Measurements from ENCODE around the gene KLHL8. TPM values are rescaled to one million over a fixed set of nuclear protein-coding genes. Genes with fewer than 3 reads are reported as not detected.

The KLHL8 gene
- total RNA-seq, 1 experiment from 2014 or later = 7.5 TPM

DNA sequence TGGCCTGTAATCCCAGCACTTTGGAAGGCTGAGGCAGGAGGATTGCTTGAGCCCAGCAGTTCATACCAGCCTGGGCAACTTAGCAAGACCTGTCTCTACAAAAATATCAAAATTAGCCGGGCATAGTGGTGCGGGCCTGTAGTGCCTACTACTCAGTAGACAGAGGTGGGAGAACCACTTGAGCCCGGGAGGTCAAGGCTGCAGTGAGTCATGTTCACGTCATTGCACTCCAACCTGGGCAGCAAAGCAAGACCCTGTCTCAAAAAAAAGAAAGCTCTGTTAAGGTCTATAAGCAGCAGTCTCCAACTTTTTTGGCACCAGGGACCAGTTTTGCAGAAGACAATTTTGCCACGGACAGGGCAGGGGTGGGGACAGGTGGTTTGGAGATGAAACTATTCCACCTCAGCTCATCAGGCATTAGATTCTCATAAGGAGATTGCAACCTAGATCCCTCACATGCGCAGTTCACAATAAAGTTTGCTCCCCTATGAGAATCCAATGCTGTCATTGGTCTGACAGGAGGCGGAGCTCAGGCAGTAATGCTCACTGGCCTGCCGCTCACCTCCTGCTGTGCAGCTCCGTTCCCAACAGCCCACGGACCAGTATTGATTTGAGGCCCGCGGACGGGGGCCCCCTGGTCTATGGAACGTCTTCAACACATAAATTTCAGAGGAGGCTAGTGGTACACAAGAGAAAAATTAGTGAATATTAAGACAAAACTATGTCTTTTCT is 67.9 kb downstream of the KLHL8 start:
- no peak overlapping the region for H3K4me3 Mint-ChIP-seq
- Histone ChIP-seq H2AFZ (ENCODE audit: low read length) (no peak overlapping the region), H4K91ac (ENCODE audit: insufficient read length, low read depth, low read length) (no peak overlapping the region), H2BK120ac (ENCODE audit: low read depth, low read length, poor library complexity, severe bottlenecking) (no peak overlapping the region), H2BK5ac (ENCODE audit: insufficient read length, low read length) (no peak overlapping the region), H3K9me3 (ENCODE audit: control insufficient read depth, low read depth, low read length) (no peaks in the 10 kb centered on the region), H2BK12ac (ENCODE audit: insufficient read length, low read depth, low read length) (no peak overlapping the region), H3K4me2 (ENCODE audit: insufficient read depth, insufficient read length, low read length) (no peak overlapping the region), H3K4ac (ENCODE audit: low read depth, low read length) (no peak overlapping the region), H4K20me1 (ENCODE audit: control insufficient read depth, insufficient read depth, insufficient read length) (no peaks in the 10 kb centered on the region), H4K5ac (ENCODE audit: insufficient read length, low read depth, low read length) (no peak overlapping the region), H2AK5ac (ENCODE audit: insufficient read length, low read length) (no peak overlapping the region), H3K27ac (ENCODE audit: insufficient read length, low read depth, low read length) (no peak overlapping the region), H3K23ac (ENCODE audit: insufficient read length, low read depth, low read length) (no peak overlapping the region), H3K27me3 (ENCODE audit: insufficient read depth, low read length) (no peaks in the 10 kb centered on the region), H3K18ac (ENCODE audit: insufficient read length, low read depth, low read length) (no peak overlapping the region), H3K4me1 (ENCODE audit: insufficient read depth, low read length) (no peaks in the 10 kb centered on the region), H3K79me1 (ENCODE audit: insufficient read depth, low read depth, low read length, poor library complexity, severe bottlenecking) (no peaks in the 10 kb centered on the region), H3K14ac (ENCODE audit: insufficient read depth, low read length) (no peak overlapping the region), H3K23me2 (ENCODE audit: insufficient read length, low read depth, low read length, poor library complexity, severe bottlenecking) (no peaks in the 10 kb centered on the region), H2BK20ac (ENCODE audit: low read depth, low read length, poor library complexity, severe bottlenecking) (no peak overlapping the region), H3K9ac (ENCODE audit: extremely low read depth, insufficient read length, low read length) (no peak overlapping the region), H3K56ac (ENCODE audit: insufficient read length, low read depth, low read length) (no peak overlapping the region), H4K8ac (replicated peaks; ENCODE audit: insufficient read length, low read depth, low read length) (no peak overlapping the region), H2BK15ac (ENCODE audit: low read depth, low read length) (no peak overlapping the region), H3K79me2 (ENCODE audit: insufficient read depth, low read length) (no peaks in the 10 kb centered on the region), H3T11ph (ENCODE audit: low read length) (no peak overlapping the region)
- H3K9me3 Mint-ChIP-seq = no peaks in the 10 kb centered on the region
- TF ChIP-seq, protein P1, sequence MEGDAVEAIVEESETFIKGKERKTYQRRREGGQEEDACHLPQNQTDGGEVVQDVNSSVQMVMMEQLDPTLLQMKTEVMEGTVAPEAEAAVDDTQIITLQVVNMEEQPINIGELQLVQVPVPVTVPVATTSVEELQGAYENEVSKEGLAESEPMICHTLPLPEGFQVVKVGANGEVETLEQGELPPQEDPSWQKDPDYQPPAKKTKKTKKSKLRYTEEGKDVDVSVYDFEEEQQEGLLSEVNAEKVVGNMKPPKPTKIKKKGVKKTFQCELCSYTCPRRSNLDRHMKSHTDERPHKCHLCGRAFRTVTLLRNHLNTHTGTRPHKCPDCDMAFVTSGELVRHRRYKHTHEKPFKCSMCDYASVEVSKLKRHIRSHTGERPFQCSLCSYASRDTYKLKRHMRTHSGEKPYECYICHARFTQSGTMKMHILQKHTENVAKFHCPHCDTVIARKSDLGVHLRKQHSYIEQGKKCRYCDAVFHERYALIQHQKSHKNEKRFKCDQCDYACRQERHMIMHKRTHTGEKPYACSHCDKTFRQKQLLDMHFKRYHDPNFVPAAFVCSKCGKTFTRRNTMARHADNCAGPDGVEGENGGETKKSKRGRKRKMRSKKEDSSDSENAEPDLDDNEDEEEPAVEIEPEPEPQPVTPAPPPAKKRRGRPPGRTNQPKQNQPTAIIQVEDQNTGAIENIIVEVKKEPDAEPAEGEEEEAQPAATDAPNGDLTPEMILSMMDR (conservative IDR thresholded peaks at IDR 0.05) = no peak
- no peaks in the 10 kb centered on the region for H3K36me3 Mint-ChIP-seq (ENCODE audit: insufficient read depth in 1 of 3, low read depth in 3 of 3)
- no peak for DNase-seq
- peaks cover 4 to 7% of the 10 kb centered on the region in 2 experiments; a peak in 2 of 4 replicates for H3K4me1 Mint-ChIP-seq
- H3K27ac Mint-ChIP-seq = no peak overlapping the region; a peak in 1 of 7 replicates
- H3K27me3 Mint-ChIP-seq (ENCODE audit: low read depth) = no peaks in the 10 kb centered on the region
- WGBS (ENCODE audit: extremely low coverage, insufficient read length, low lambda C conversion rate) = no CpG with 5 or more reads among the region's 14 CpGs
